Measurements from ENCODE around the gene GNG11. TPM values are rescaled to one million over a fixed set of nuclear protein-coding genes. Genes with fewer than 3 reads are reported as not detected.

GNG11 gene
- total and polyA plus RNA-seq, 2 of the 13 experiments (the other 11 are each of a cell fraction or from before 2014, with no cell fraction given), result not detected

DNA sequence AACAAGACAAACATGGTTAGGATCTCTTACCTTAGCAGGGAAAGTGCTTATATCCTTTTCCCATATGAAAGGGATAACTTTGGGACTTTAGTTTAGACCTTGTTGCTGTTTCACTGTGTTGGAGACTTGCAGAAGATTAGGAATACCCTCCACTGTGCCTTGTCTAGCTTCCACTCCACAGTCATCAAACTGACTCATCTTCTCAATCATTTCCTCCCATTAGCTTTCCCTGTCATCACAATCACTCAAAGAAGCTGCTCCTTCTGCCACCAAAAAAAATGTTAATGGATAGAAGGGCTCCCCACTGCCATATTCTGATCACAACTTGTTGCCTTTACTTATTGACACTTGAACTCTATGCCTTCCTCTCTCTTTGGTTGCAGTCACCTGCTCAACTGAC lies 16.8 kb downstream of the GNG11 start:
- intact Hi-C loops (cut with micrococcal nuclease; ENCODE audit: unreplicated experiment) (no loop called here), in situ Hi-C loops (cut with HindIII; ENCODE audit: extremely low pct_ligation_motif_present, low pct_unique_long_range_greater_than_20kb) (no loop called here)
- FAIRE-seq, result no peak
- Histone ChIP-seq H3K9ac (ENCODE audit: insufficient read depth, low read depth, low read length) (no peak overlapping the region), H3K4me2 (ENCODE audit: low read depth, low read length) (no peak overlapping the region), H2AFZ (ENCODE audit: low read length) (no peak overlapping the region), H3K36me3 (replicated peaks in 1 of 2; ENCODE audit: control insufficient read depth in 1 of 2, insufficient read depth in 2 of 2, low read length in 2 of 2) (no peaks in the 10 kb centered on the region), H3K27me3 (ENCODE audit: control insufficient read depth in 1 of 2, insufficient read depth in 2 of 2, low read length in 2 of 2) (no peaks in the 10 kb centered on the region), H3K27ac (ENCODE audit: extremely low read length, insufficient read depth, low read length) (no peak overlapping the region), H3K4me1 (ENCODE audit: insufficient read depth, low read length) (no peaks in the 10 kb centered on the region), H4K20me1 (ENCODE audit: insufficient read depth, low read length) (no peaks in the 10 kb centered on the region), H3K4me3 (replicated peaks in 1 of 3; ENCODE audit: insufficient read depth in 1 of 3, low read depth in 2 of 3, low read length in 3 of 3) (no peak overlapping the region), H3K9me3 (ENCODE audit: low read length) (no peaks in the 10 kb centered on the region), H3K79me2 (ENCODE audit: insufficient read depth, low read length) (no peaks in the 10 kb centered on the region)
- ATAC-seq, result no peak
- DNase-seq (ENCODE audit: low spot score), result no peak
- no TSS peak for BruUV-seq (replicated peaks)
- TF ChIP-seq ZNF639 (CRISPR knock-in tag; conservative IDR thresholded peaks at IDR 0.05), result no peak
- TF ChIP-seq ZNF496 (CRISPR knock-in tag; IDR thresholded peaks at IDR 0.05; ENCODE audit: insufficient replicate concordance), result no peak
- no peak for TF ChIP-seq MTF2 (CRISPR knock-in tag; IDR thresholded peaks at IDR 0.05; ENCODE audit: borderline replicate concordance)
- TF ChIP-seq ZBTB8A (CRISPR knock-in tag; IDR thresholded peaks at IDR 0.05; ENCODE audit: borderline replicate concordance, low read depth), result no peak
- TF ChIP-seq SMC3 (IDR thresholded peaks at IDR 0.05; ENCODE audit: low read length), result no peak
- TF ChIP-seq ZNF547 (CRISPR knock-in tag; IDR thresholded peaks at IDR 0.05), result no peak
- no peak for TF ChIP-seq GLI4 (CRISPR knock-in tag; IDR thresholded peaks at IDR 0.05; ENCODE audit: borderline replicate concordance)
- no peak for TF ChIP-seq ZNF570 (CRISPR knock-in tag; IDR thresholded peaks at IDR 0.05; ENCODE audit: borderline replicate concordance)
- TF ChIP-seq, protein P1, sequence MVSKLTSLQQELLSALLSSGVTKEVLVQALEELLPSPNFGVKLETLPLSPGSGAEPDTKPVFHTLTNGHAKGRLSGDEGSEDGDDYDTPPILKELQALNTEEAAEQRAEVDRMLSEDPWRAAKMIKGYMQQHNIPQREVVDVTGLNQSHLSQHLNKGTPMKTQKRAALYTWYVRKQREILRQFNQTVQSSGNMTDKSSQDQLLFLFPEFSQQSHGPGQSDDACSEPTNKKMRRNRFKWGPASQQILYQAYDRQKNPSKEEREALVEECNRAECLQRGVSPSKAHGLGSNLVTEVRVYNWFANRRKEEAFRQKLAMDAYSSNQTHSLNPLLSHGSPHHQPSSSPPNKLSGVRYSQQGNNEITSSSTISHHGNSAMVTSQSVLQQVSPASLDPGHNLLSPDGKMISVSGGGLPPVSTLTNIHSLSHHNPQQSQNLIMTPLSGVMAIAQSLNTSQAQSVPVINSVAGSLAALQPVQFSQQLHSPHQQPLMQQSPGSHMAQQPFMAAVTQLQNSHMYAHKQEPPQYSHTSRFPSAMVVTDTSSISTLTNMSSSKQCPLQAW (CRISPR knock-in tag; IDR thresholded peaks at IDR 0.05), result no peak
- ChIA-PET CTCF (ENCODE audit: low intra/inter-chr PET ratio, low total read pairs) (no interaction called here), POLR2A (no interaction called here)
